ENCODE data around the gene TMSB4X. TPM values are rescaled to one million over a fixed set of nuclear protein-coding genes. Genes with fewer than 3 reads are reported as not detected.

The TMSB4X gene
- polyA plus RNA-seq, 1 of the 3 experiments (the other 2 are of a cell fraction) = 4,830 TPM

- TF ChIP-seq RXRA (IDR thresholded peaks at IDR 0.05; ENCODE audit: borderline replicate concordance, low read depth) (0 out of 2 replicates have a peak, but pooled peaks have one; percentile 25), MEF2A (IDR thresholded peaks at IDR 0.05; ENCODE audit: borderline replicate concordance, low read depth) (no peak), FOXJ3 (CRISPR knock-in tag; IDR thresholded peaks at IDR 0.05) (no peak), SIN3A (IDR thresholded peaks at IDR 0.05; ENCODE audit: borderline replicate concordance, low read depth, low read length) (peak; percentile 93), REST (IDR thresholded peaks at IDR 0.05; ENCODE audit: low read depth, low read length) (no peak), YY1 (IDR thresholded peaks at IDR 0.05; ENCODE audit: low read depth) (peak; percentile 76; the same call in 1 of the 2 replicates), TCF12 (IDR thresholded peaks at IDR 0.05) (no peak; the same call in 1 of the 2 replicates), FOXM1 (IDR thresholded peaks at IDR 0.05; ENCODE audit: low read depth) (no peak), GATA2 (CRISPR knock-in tag; IDR thresholded peaks at IDR 0.05) (no peak), EZH2phosphoT487 (IDR thresholded peaks at IDR 0.05; ENCODE audit: borderline replicate concordance, low read depth) (no peak)
These were observed 3.5 kb downstream of the TMSB4X start (continued) for GRCh38 chrX:12978205-12979025.

- no peak for DNase-seq
- POLR2A ChIA-PET = interaction anchor here (0.6 kb wide), 1 partner anchor 33 kb away, joined by 3 read pairs; no protein-coding TSS in a partner anchor
These were observed 4.2 kb downstream of the TMSB4X start for GRCh38 chrX:12979026-12979607.

More at GRCh38 chrX:12979026-12979607, 4.2 kb downstream of the TMSB4X start:
- H3K4me2 ChIP-seq = peak overlapping the region; percentile 86
- no peaks in the 10 kb centered on the region for H3K9me2 ChIP-seq
- peak overlapping the region; percentile 100; the same call in 1 of the 2 replicates for H3K9ac ChIP-seq
- H3K4me1 ChIP-seq (ENCODE audit: control insufficient read depth in 1 of 2, insufficient read depth in 2 of 2, low read depth in 1 of 2, low read length in 1 of 2) = peaks cover 0 to 3% of the 10 kb centered on the region in 2 experiments; a peak in 1 of 4 replicates
- H3K27ac ChIP-seq (ENCODE audit: low read depth in 2 of 2, low read length in 1 of 2) = peak overlapping the region; percentile 90 to 98
- H3F3A ChIP-seq (replicated peaks; ENCODE audit: insufficient read depth) = peaks cover 52% of the 10 kb centered on the region
- H3K27me3 ChIP-seq (ENCODE audit: insufficient read depth) = no peaks in the 10 kb centered on the region
- 32% methylated on average over 4 of the region's 4 CpGs for WGBS (ENCODE audit: low lambda C conversion rate)
- peaks cover 39% of the 10 kb centered on the region for H3K79me2 ChIP-seq (ENCODE audit: insufficient read depth)
- no peak overlapping the region for H3K4me3 ChIP-seq (ENCODE audit: low read depth in 2 of 2, low read length in 1 of 2)
- peak; percentile 44; the same call in 1 of the 2 replicates for TF ChIP-seq SIN3A (IDR thresholded peaks at IDR 0.05; ENCODE audit: borderline replicate concordance, low read depth, low read length)
- TF ChIP-seq MXI1 (IDR thresholded peaks at IDR 0.05; ENCODE audit: low read depth, low read length) = no peak
- 0 out of 2 replicates have a peak, but pooled peaks have one; percentile 4 for TF ChIP-seq ELF1 (IDR thresholded peaks at IDR 0.05)
- peak; percentile 16; the same call in 1 of the 2 replicates for TF ChIP-seq POLR2AphosphoS5 (IDR thresholded peaks at IDR 0.05; ENCODE audit: low read depth, low read length)
- CTCF ChIA-PET = interaction anchor here (2.0 kb wide), 1 partner anchor 33 kb away, joined by 13 read pairs; no protein-coding TSS in a partner anchor
- peaks cover 6 to 25% of the 10 kb centered on the region in 2 experiments for H3K36me3 ChIP-seq (replicated peaks in 1 of 2; ENCODE audit: control insufficient read depth in 1 of 2, insufficient read depth in 2 of 2, low read length in 1 of 2)
- no peak overlapping the region for H2AFZ ChIP-seq (ENCODE audit: low read depth)
- peaks cover 20% of the 10 kb centered on the region; the same call in 1 of the 2 replicates for H4K20me1 ChIP-seq (ENCODE audit: insufficient read depth)
- H3K9me3 ChIP-seq = no peaks in the 10 kb centered on the region
